HepG2 (cell line): ENCODE results near the gene PARN. TPM values are rescaled to one million over a fixed set of nuclear protein-coding genes. Genes with fewer than 3 reads are reported as not detected.

Source experiments
- BRD4 ChIP-seq: sonication (generic); formaldehyde crosslinking; IDR thresholded peaks from 2 replicates; pipeline ENCODE4 v1.4.0; 2020; ENCODE audit warnings: missing genetic modification reagents
- CBX1 ChIP-seq: IDR thresholded peaks from one replicate; pipeline ENCODE4 v1.6.1; 2016; ENCODE audit warnings: antibody characterized with exemption, low read depth
- CREM ChIP-seq, 2 experiments: sonication (generic) in 1 of 2; formaldehyde crosslinking in 1 of 2; IDR thresholded peaks; 2 replicates each; pipeline versions ENCODE4 v1.4.0 to v1.6.1; 2016 to 2020; ENCODE audit warnings: antibody characterized with exemption in 1 of 2, mild to moderate bottlenecking in 1 of 2, missing genetic modification reagents in 1 of 2
- IKZF4 ChIP-seq: sonication (generic); formaldehyde crosslinking; IDR thresholded peaks from 2 replicates; pipeline ENCODE4 v1.5.1; 2020; ENCODE audit warnings: borderline replicate concordance, mild to moderate bottlenecking, low read depth, missing genetic modification reagents; ENCODE audit errors: not compliant biosample characterization
- MAF1 ChIP-seq: sonication (generic); formaldehyde crosslinking; IDR thresholded peaks from 2 replicates; pipeline ENCODE4 v1.5.0; 2020; ENCODE audit warnings: missing genetic modification reagents, borderline replicate concordance
- MED8 ChIP-seq: sonication (generic); formaldehyde crosslinking; IDR thresholded peaks from 2 replicates; pipeline ENCODE4 v1.8.1; 2023; ENCODE audit warnings: mild to moderate bottlenecking, missing genetic modification reagents; ENCODE audit not compliant: insufficient replicate concordance
- MXI1 ChIP-seq: IDR thresholded peaks from 3 replicates; pipeline ENCODE4 v1.6.1; 2012; ENCODE audit warnings: low read depth, low read length, inconsistent platforms, borderline replicate concordance
- NR3C1 ChIP-seq: sonication (generic); formaldehyde crosslinking; IDR thresholded peaks from 2 replicates; pipeline ENCODE4 v1.4.0; 2020; ENCODE audit warnings: missing genetic modification reagents
- ONECUT2 ChIP-seq: sonication (generic); formaldehyde crosslinking; IDR thresholded peaks from 2 replicates; pipeline ENCODE4 v1.4.0; 2020; ENCODE audit warnings: missing genetic modification reagents
- PCBP1 ChIP-seq: fragments of 200-400 bp; formaldehyde crosslinking; IDR thresholded peaks from 2 replicates; pipeline ENCODE4 v1.6.1; 2017; ENCODE audit warnings: mild to moderate bottlenecking, low read depth, low read length, borderline replicate concordance
- PHF5A ChIP-seq: IDR thresholded peaks from one replicate; pipeline ENCODE4 v1.6.1; 2018; ENCODE audit warnings: low read depth, missing genetic modification reagents; ENCODE audit not compliant: unreplicated experiment
- PRMT3 ChIP-seq: sonication (generic); formaldehyde crosslinking; IDR thresholded peaks from 2 replicates; pipeline ENCODE4 v1.8.1; 2022; ENCODE audit warnings: low read depth, mild to moderate bottlenecking, moderate library complexity, missing genetic modification reagents, borderline replicate concordance
- TARDBP ChIP-seq: sonication (generic); formaldehyde crosslinking; IDR thresholded peaks from 2 replicates; pipeline ENCODE4 v1.8.0; 2022; ENCODE audit warnings: mild to moderate bottlenecking, missing genetic modification reagents
- ZIK1 ChIP-seq: sonication (generic); formaldehyde crosslinking; IDR thresholded peaks from 2 replicates; pipeline ENCODE4 v1.5.0; 2020; ENCODE audit warnings: mild to moderate bottlenecking, low read depth, missing genetic modification reagents, borderline replicate concordance
- ZNF274 ChIP-seq: sonication (generic); formaldehyde crosslinking; IDR thresholded peaks from 2 replicates; pipeline ENCODE4 v1.5.1; 2020; ENCODE audit warnings: mild to moderate bottlenecking, missing genetic modification reagents
- ZNF512B ChIP-seq: sonication (generic); formaldehyde crosslinking; IDR thresholded peaks from 2 replicates; pipeline ENCODE4 v1.5.1; 2020; ENCODE audit warnings: missing genetic modification reagents, mild to moderate bottlenecking, borderline replicate concordance
- ZNF761 ChIP-seq: sonication (generic); formaldehyde crosslinking; conservative IDR thresholded peaks from 2 replicates; pipeline ENCODE4 v1.4.0; 2020; ENCODE audit warnings: mild to moderate bottlenecking, missing genetic modification reagents
- ZNF83 ChIP-seq: sonication (generic); formaldehyde crosslinking; IDR thresholded peaks from 2 replicates; pipeline ENCODE4 v1.4.0; 2020; ENCODE audit warnings: missing genetic modification reagents, mild to moderate bottlenecking, borderline replicate concordance
- ZXDC ChIP-seq: sonication (generic); formaldehyde crosslinking; IDR thresholded peaks from 2 replicates; pipeline ENCODE4 v1.5.0; 2020; ENCODE audit warnings: mild to moderate bottlenecking, missing genetic modification reagents
- polyA plus RNA-seq, 8 experiments: library from polyadenylated mRNA; depleted of rRNA in 3 of 8; stranded (reverse) in 7 of 8; unstranded in 1 of 8; fragments of >200 nt; fragmentation: Illumina TruSeq in 4 of 8; extraction: Trizol in 4 of 8; gene quantifications; 2 replicates each; pipeline versions ENCODE4 v1.2.1 to v1.2.3, GENCODE V29; 2011 to 2016; ENCODE audit warnings: low read depth in 4 of 8, missing spikeins in 1 of 8, mixed read lengths in 1 of 8; ENCODE audit not compliant: insufficient read depth in 1 of 8
- total RNA-seq, 5 experiments: library from RNA; depleted of rRNA; stranded (reverse); fragments of >200 nt; fragmentation: Illumina TruSeq; extraction: Trizol; gene quantifications; 2 replicates each; pipeline ENCODE4 v1.2.3, GENCODE V29; 2016; ENCODE audit warnings: low read depth in 1 of 5
- TF ChIP-seq, protein P1 (sequence below): sonication (generic); IDR thresholded peaks from 2 replicates; pipeline ENCODE4 v1.6.1; 2016; ENCODE audit warnings: low read depth, borderline replicate concordance

PARN gene
- total and polyA plus RNA-seq, 2 of the 13 experiments (the other 11 are each of a cell fraction or from before 2014, with no cell fraction given) = 13.3 to 47.6 TPM

DNA sequence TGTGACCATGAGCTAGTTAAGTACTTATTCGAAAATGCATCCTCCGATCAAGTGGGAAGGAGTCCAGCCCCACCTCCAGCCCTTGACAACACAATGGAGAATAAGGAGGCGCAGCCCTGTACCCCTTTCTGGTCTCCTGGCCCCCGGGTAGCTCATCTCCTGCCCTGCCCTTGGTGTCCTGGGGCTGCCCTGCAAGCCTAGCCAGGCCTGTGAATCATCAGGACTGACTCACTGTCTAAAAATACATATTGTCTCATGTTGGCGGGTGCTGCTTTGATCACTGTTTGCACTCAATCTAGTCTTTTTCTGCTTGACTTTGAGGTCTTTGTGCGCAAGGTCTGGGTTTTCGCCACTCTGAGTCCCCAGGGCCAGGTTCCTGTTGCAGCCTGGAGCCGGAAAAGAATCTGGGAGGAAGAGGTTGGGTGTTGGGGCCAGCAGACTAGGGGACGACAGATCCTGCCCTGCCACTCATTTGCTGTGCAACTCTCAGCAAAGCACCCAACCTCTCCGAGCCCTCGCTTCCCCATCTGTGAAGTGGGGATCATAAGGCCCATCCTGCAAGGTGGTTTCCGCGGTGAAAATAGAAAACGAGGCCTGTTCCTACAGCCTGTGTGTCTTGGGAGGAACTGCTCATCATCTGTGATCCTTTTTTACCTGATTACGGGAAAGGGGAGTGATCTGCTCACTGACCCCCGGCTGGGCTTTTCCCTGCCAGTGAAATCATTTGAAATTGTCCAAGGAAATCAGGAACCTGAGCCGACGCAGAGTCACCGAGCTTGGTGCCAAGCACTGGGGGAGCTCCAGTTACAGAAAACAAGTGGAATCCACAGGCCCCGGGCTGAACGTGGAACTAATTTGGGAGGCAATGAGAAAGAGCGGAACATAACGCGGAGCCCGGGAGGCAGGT lies 230.4 kb downstream of the PARN start (continued):
- TF ChIP-seq, protein P1, sequence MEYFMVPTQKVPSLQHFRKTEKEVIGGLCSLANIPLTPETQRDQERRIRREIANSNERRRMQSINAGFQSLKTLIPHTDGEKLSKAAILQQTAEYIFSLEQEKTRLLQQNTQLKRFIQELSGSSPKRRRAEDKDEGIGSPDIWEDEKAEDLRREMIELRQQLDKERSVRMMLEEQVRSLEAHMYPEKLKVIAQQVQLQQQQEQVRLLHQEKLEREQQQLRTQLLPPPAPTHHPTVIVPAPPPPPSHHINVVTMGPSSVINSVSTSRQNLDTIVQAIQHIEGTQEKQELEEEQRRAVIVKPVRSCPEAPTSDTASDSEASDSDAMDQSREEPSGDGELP = peak; percentile 51; the same call in 1 of the 2 replicates
- no peak for TF ChIP-seq PCBP1
- peak; percentile 79; the same call in 1 of the 2 replicates for TF ChIP-seq ZNF761 (CRISPR knock-in tag)
- 0 out of 2 replicates have a peak, but pooled peaks have one; percentile 12 for TF ChIP-seq ONECUT2 (CRISPR knock-in tag)
- peak; percentile 86 for TF ChIP-seq CBX1
- TF ChIP-seq PHF5A (CRISPR knock-in tag) = peak; percentile 94
- peak; percentile 80 for TF ChIP-seq ZNF274 (CRISPR knock-in tag)
- TF ChIP-seq MXI1 = peak; percentile 59; the same call in 1 of the 3 replicates
- peak; percentile 94 for TF ChIP-seq TARDBP (CRISPR knock-in tag)
- TF ChIP-seq CREM (IDR thresholded peaks at IDR 0.05) = peak; percentile 85
- no peak for TF ChIP-seq CREM (CRISPR knock-in tag; IDR thresholded peaks at IDR 0.05)
- peak; percentile 75 for TF ChIP-seq MED8 (CRISPR knock-in tag)
- TF ChIP-seq NR3C1 (CRISPR knock-in tag) = no peak
- TF ChIP-seq PRMT3 = no peak
- TF ChIP-seq ZNF512B (CRISPR knock-in tag) = 0 out of 2 replicates have a peak, but pooled peaks have one; percentile 4
- TF ChIP-seq BRD4 (CRISPR knock-in tag) = peak; percentile 49; the same call in 1 of the 2 replicates
- TF ChIP-seq MAF1 (CRISPR knock-in tag) = peak; percentile 54; the same call in 1 of the 2 replicates
- peak; percentile 22 for TF ChIP-seq ZXDC (CRISPR knock-in tag)
- 0 out of 2 replicates have a peak, but pooled peaks have one; percentile 20 for TF ChIP-seq ZNF83 (CRISPR knock-in tag)
- TF ChIP-seq IKZF4 (CRISPR knock-in tag) = peak; percentile 53
- TF ChIP-seq ZIK1 (CRISPR knock-in tag) = 0 out of 2 replicates have a peak, but pooled peaks have one; percentile 14
